ENCODE measurements around the gene PPM1A. TPM values are rescaled to one million over a fixed set of nuclear protein-coding genes. Genes with fewer than 3 reads are reported as not detected.

The PPM1A gene
- total and polyA plus RNA-seq, 9 of the 15 experiments (the other 6 are each of a cell fraction or from before 2014, with no cell fraction given), result 5.5 to 23.9 (median 15.2) TPM

DNA sequence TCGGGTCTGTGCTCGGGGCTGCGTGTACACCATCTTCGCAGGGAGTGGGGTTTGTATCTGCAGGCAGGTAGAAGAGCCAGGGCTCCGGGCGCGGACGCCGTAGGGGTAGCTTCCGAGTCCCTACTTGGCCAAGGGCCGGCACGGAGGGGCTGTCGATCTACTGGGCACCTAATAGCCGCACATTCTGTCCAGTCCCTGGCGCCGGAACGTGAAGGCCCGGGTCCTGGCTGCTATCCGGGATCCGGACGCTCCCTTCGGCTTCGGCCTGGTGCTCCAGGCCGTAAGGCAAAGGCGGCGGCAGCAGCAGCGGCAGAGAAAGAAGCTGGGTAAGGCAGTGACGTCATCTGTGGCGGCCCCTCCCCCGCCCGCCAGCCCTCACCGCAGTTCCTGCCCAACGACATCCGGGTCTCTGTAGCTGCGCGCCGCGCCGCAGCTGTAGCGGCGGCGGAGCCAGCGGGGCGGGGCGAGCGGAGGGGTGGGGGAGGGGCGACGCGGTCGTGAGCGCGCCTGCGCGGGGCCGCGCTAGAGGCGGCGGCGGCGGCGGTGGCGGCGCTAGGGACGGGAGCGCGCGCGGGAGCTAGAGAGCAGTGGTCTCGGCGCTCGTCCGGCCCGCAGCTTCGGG is at the start of gene PPM1A (continued):
- TF ChIP-seq ETV1 (tag; conservative IDR thresholded peaks at IDR 0.05; ENCODE audit: low read depth), result peak; percentile 20
- peak; percentile 58 for TF ChIP-seq HMGN3 (IDR thresholded peaks at IDR 0.05; ENCODE audit: borderline replicate concordance, extremely low read depth, insufficient read length, low read depth, low read length)
- TF ChIP-seq SNRNP70 (optimal IDR thresholded peaks at IDR 0.05; ENCODE audit: low read depth, low read length), result no peak
- no peak for TF ChIP-seq ZNF699 (CRISPR knock-in tag; IDR thresholded peaks at IDR 0.05; ENCODE audit: insufficient replicate concordance)
- peak; percentile 30 for TF ChIP-seq RBM22 (IDR thresholded peaks at IDR 0.05; ENCODE audit: low read depth, low read length, poor library complexity, severe bottlenecking)
- TF ChIP-seq BCOR (IDR thresholded peaks at IDR 0.05), result no peak
- TF ChIP-seq CXXC5 (CRISPR knock-in tag; IDR thresholded peaks at IDR 0.05), result peak; percentile 71
- TF ChIP-seq, protein P1, sequence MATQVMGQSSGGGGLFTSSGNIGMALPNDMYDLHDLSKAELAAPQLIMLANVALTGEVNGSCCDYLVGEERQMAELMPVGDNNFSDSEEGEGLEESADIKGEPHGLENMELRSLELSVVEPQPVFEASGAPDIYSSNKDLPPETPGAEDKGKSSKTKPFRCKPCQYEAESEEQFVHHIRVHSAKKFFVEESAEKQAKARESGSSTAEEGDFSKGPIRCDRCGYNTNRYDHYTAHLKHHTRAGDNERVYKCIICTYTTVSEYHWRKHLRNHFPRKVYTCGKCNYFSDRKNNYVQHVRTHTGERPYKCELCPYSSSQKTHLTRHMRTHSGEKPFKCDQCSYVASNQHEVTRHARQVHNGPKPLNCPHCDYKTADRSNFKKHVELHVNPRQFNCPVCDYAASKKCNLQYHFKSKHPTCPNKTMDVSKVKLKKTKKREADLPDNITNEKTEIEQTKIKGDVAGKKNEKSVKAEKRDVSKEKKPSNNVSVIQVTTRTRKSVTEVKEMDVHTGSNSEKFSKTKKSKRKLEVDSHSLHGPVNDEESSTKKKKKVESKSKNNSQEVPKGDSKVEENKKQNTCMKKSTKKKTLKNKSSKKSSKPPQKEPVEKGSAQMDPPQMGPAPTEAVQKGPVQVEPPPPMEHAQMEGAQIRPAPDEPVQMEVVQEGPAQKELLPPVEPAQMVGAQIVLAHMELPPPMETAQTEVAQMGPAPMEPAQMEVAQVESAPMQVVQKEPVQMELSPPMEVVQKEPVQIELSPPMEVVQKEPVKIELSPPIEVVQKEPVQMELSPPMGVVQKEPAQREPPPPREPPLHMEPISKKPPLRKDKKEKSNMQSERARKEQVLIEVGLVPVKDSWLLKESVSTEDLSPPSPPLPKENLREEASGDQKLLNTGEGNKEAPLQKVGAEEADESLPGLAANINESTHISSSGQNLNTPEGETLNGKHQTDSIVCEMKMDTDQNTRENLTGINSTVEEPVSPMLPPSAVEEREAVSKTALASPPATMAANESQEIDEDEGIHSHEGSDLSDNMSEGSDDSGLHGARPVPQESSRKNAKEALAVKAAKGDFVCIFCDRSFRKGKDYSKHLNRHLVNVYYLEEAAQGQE (IDR thresholded peaks at IDR 0.05; ENCODE audit: borderline replicate concordance), result no peak
- TF ChIP-seq, protein P1 (CRISPR knock-in tag; IDR thresholded peaks at IDR 0.05; ENCODE audit: low read depth), result no peak
- peak; percentile 99 for TF ChIP-seq ATF7 (IDR thresholded peaks at IDR 0.05)
- TF ChIP-seq ZBTB12 (CRISPR knock-in tag; IDR thresholded peaks at IDR 0.05), result peak; percentile 72
- TF ChIP-seq MYC (IDR thresholded peaks at IDR 0.05; ENCODE audit: low read depth, low read length), result peak; percentile 44; the same call in 1 of the 2 replicates
- no peak; the same call in 1 of the 2 replicates for TF ChIP-seq MYC (CRISPR knock-in tag; IDR thresholded peaks at IDR 0.05; ENCODE audit: borderline replicate concordance, low read depth)
- TF ChIP-seq POLR2H (tag; IDR thresholded peaks at IDR 0.05; ENCODE audit: low read depth), result peak; percentile 4; the same call in 1 of the 2 replicates
- peak; percentile 47 for TF ChIP-seq RBBP5 (IDR thresholded peaks at IDR 0.05; ENCODE audit: borderline replicate concordance, insufficient read depth, low read length, poor library complexity, severe bottlenecking)
- TF ChIP-seq ZNF766 (CRISPR knock-in tag; conservative IDR thresholded peaks at IDR 0.05), result peak; percentile 80
- no peak for TF ChIP-seq NR2C2 (CRISPR knock-in tag; IDR thresholded peaks at IDR 0.05)
- TF ChIP-seq NR2C2 (tag; IDR thresholded peaks at IDR 0.05), result no peak; the same call in 1 of the 2 replicates
- TF ChIP-seq ZBTB17 (CRISPR knock-in tag; IDR thresholded peaks at IDR 0.05), result peak; percentile 10; the same call in 1 of the 2 replicates

Measured in K562 (cell line).